OCI-LY7 (cell line): ENCODE results near the gene PHF14.

ENCODE experiments used
- EZH2phosphoT487 ChIP-seq: fragments of 200-600 bp; sonication (generic); IDR thresholded peaks from 2 replicates; pipeline ENCODE4 v1.6.1; 2018; ENCODE audit warnings: low read depth, borderline replicate concordance, mild to moderate bottlenecking, mixed run types, antibody characterized with exemption, low read length, moderate library complexity, mixed read lengths
- TF ChIP-seq, protein P1 (sequence below): fragments of 200-600 bp; sonication (generic); conservative IDR thresholded peaks from 2 replicates; pipeline ENCODE4 v1.5.1; 2014; ENCODE audit warnings: mild to moderate bottlenecking, antibody characterized with exemption, low read length, moderate library complexity, mixed read lengths

DNA sequence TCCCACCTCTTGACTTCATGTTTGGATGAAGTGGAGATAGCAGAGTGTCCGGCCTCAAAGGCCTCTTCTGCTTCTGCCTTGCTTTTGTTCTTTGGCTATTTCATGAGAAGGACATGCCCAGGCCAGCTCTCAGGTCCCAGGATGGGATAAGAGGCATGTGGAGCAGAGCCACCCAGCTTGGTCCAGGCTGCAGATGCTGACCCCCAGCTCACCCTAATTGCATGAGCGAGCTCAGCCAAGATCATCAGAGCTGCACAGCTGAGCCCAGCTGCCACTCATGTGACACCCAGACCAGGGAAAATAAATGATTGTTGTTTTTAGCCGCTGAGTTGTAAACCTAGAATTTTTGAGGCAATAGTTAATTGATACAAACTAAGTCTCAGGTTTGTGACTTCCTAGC lies 230.0 kb downstream of the PHF14 start:
- TF ChIP-seq, protein P1, sequence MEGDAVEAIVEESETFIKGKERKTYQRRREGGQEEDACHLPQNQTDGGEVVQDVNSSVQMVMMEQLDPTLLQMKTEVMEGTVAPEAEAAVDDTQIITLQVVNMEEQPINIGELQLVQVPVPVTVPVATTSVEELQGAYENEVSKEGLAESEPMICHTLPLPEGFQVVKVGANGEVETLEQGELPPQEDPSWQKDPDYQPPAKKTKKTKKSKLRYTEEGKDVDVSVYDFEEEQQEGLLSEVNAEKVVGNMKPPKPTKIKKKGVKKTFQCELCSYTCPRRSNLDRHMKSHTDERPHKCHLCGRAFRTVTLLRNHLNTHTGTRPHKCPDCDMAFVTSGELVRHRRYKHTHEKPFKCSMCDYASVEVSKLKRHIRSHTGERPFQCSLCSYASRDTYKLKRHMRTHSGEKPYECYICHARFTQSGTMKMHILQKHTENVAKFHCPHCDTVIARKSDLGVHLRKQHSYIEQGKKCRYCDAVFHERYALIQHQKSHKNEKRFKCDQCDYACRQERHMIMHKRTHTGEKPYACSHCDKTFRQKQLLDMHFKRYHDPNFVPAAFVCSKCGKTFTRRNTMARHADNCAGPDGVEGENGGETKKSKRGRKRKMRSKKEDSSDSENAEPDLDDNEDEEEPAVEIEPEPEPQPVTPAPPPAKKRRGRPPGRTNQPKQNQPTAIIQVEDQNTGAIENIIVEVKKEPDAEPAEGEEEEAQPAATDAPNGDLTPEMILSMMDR, result no peak
- no peak for TF ChIP-seq EZH2phosphoT487
